SK-N-SH (cell line): Measurements from ENCODE around the gene RET. TPM values are rescaled to one million over a fixed set of nuclear protein-coding genes. Genes with fewer than 3 reads are reported as not detected.

Source experiments
- CTCF ChIA-PET: fragments of 300-600, 350-600 bp; formaldehyde crosslinking; extraction: SDS; loops from one replicate; lab custom pipeline; 2021; lab: Yijun Ruan, JAX
- POLR2A ChIA-PET: fragments of 350-600 bp; sonication (Branson Sonifier 250); formaldehyde crosslinking; extraction: SDS; loops from one replicate; lab custom pipeline; 2020; ENCODE audit warnings: antibody characterized with exemption, inconsistent platforms; lab: Yijun Ruan, JAX
- DNase-seq: peaks from one replicate; pipeline ENCODE4 v3.0.0; 2012
- H2AFZ ChIP-seq: fragments of 200-600 bp; sonication (generic); 2 replicates; pipeline ENCODE4 v1.8.1; 2016; ENCODE audit warnings: antibody characterized with exemption, mild to moderate bottlenecking, low read depth
- H3F3A ChIP-seq: fragments of 200-600 bp; sonication (generic); replicated peaks from 2 replicates; pipeline ENCODE3; 2016; ENCODE audit warnings: antibody characterized with exemption, mild to moderate bottlenecking; ENCODE audit not compliant: insufficient read depth
- H3K27ac ChIP-seq, 2 experiments: fragments of 200-500 bp in 1 of 2; fragments of 200-600 bp in 1 of 2; sonication (Bioruptor generic) in 1 of 2; sonication (generic), shearing (Covaris generic) in 1 of 2; 2 replicates each; pipeline versions ENCODE4 v1.5.1 to v1.6.1; 2014 to 2016; ENCODE audit warnings: low read depth in 2 of 2, inconsistent platforms in 1 of 2, low read length in 1 of 2, mild to moderate bottlenecking in 1 of 2, mixed read lengths in 1 of 2
- H3K27me3 ChIP-seq: fragments of 200-600 bp; sonication (generic), shearing (Covaris generic); 2 replicates; pipeline ENCODE4 v1.6.1; 2016; ENCODE audit warnings: mixed run types; ENCODE audit not compliant: insufficient read depth
- H3K36me3 ChIP-seq, 2 experiments: fragments of 200-500 bp in 1 of 2; fragments of 200-600 bp in 1 of 2; sonication (Bioruptor generic) in 1 of 2; sonication (generic) in 1 of 2; replicated peaks in 1 of 2; 2 replicates each; pipeline versions ENCODE3 to v1.5.1; 2014 to 2016; ENCODE audit warnings: low read length in 1 of 2, mild to moderate bottlenecking in 1 of 2; ENCODE audit not compliant: insufficient read depth in 2 of 2, control insufficient read depth in 1 of 2
- H3K4me1 ChIP-seq, 2 experiments: fragments of 200-500 bp in 1 of 2; fragments of 200-600 bp in 1 of 2; sonication (Bioruptor generic) in 1 of 2; sonication (generic), shearing (Covaris generic) in 1 of 2; 2 replicates each; pipeline versions ENCODE4 v1.5.1 to v1.6.1; 2014 to 2016; ENCODE audit warnings: low read depth in 1 of 2, low read length in 1 of 2, mixed run types in 1 of 2; ENCODE audit not compliant: insufficient read depth in 2 of 2, control insufficient read depth in 1 of 2
- H3K4me2 ChIP-seq: fragments of 200-600 bp; sonication (generic), shearing (Covaris generic); 2 replicates; pipeline ENCODE4 v1.6.1; 2017; ENCODE audit warnings: mixed run types
- H3K4me3 ChIP-seq, 2 experiments: fragments of 200-500 bp in 1 of 2; fragments of 200-600 bp in 1 of 2; sonication (Bioruptor generic) in 1 of 2; sonication (generic), shearing (Covaris generic) in 1 of 2; 2 replicates each; pipeline versions ENCODE4 v1.5.1 to v1.8.1; 2014 to 2016; ENCODE audit warnings: low read depth in 2 of 2, inconsistent platforms in 1 of 2, low read length in 1 of 2, mild to moderate bottlenecking in 1 of 2, mixed read lengths in 1 of 2, moderate library complexity in 1 of 2
- H3K79me2 ChIP-seq: fragments of 200-600 bp; sonication (generic); 2 replicates; pipeline ENCODE4 v1.8.1; 2017; ENCODE audit warnings: mild to moderate bottlenecking; ENCODE audit not compliant: insufficient read depth
- H3K9ac ChIP-seq: fragments of 200-600 bp; sonication (generic); 2 replicates; pipeline ENCODE4 v1.6.1; 2017; ENCODE audit warnings: mixed run types
- H3K9me2 ChIP-seq: fragments of 200-600 bp; sonication (generic); 2 replicates; pipeline ENCODE4 v1.6.1; 2017; ENCODE audit warnings: mixed run types
- H3K9me3 ChIP-seq: fragments of 200-600 bp; sonication (generic); 2 replicates; pipeline ENCODE4 v1.6.1; 2017; ENCODE audit warnings: mixed run types, mild to moderate bottlenecking, moderate library complexity
- H4K20me1 ChIP-seq: fragments of 200-600 bp; sonication (generic); 2 replicates; pipeline ENCODE4 v1.6.1; 2017; ENCODE audit warnings: mild to moderate bottlenecking, mixed run types; ENCODE audit not compliant: insufficient read depth
- EP300 ChIP-seq, 2 experiments: IDR thresholded peaks; 2 replicates each; pipeline versions ENCODE4 v1.4.0 to v1.6.1; 2012; ENCODE audit warnings: borderline replicate concordance in 1 of 2, low read depth in 1 of 2, low read length in 1 of 2
- EZH2phosphoT487 ChIP-seq: fragments of 200-600 bp; sonication (generic); IDR thresholded peaks from 2 replicates; pipeline ENCODE4 v1.6.1; 2017; ENCODE audit warnings: low read depth, mixed run types, mild to moderate bottlenecking, antibody characterized with exemption, moderate library complexity, borderline replicate concordance
- FOSL2 ChIP-seq: IDR thresholded peaks from 2 replicates; pipeline ENCODE4 v1.4.0; 2012; ENCODE audit warnings: low read depth, mild to moderate bottlenecking, moderate library complexity, borderline replicate concordance
- RAD21 ChIP-seq: IDR thresholded peaks from 2 replicates; pipeline ENCODE4 v1.6.1; 2012; ENCODE audit warnings: mild to moderate bottlenecking, low read length
- RFX5 ChIP-seq: IDR thresholded peaks from 2 replicates; pipeline ENCODE4 v1.6.1; 2012; ENCODE audit warnings: mild to moderate bottlenecking, improper control_type of control experiment, low read length
- RXRA ChIP-seq: IDR thresholded peaks from 2 replicates; pipeline ENCODE4 v1.4.0; 2012; ENCODE audit warnings: low read depth, mild to moderate bottlenecking, borderline replicate concordance
- TEAD4 ChIP-seq: IDR thresholded peaks from 2 replicates; pipeline ENCODE4 v1.4.0; 2012; ENCODE audit warnings: mild to moderate bottlenecking, borderline replicate concordance; ENCODE audit not compliant: insufficient read depth
- USF1 ChIP-seq: IDR thresholded peaks from 2 replicates; pipeline ENCODE4 v1.4.0; 2012; ENCODE audit warnings: low read depth, borderline replicate concordance
- ZBTB33 ChIP-seq: IDR thresholded peaks from 2 replicates; pipeline ENCODE4 v1.4.0; 2012; ENCODE audit warnings: low read depth, borderline replicate concordance
- WGBS: methylation state at CpG from one replicate; pipeline ENCODE4 v1.1.6; 2017; ENCODE audit warnings: low lambda C conversion rate; 5-methylcytosine and 5-hydroxymethylcytosine counted together
- polyA plus RNA-seq, 3 experiments: library from polyadenylated mRNA; depleted of rRNA; stranded (reverse); fragments of >200 nt; gene quantifications; 2 replicates each; pipeline ENCODE4 v1.2.3, GENCODE V29; 2012

Gene RET
- polyA plus RNA-seq, 1 of the 3 experiments (the other 2 are of a cell fraction) = 3.2 TPM

GRCh38 chr10:43069211-43069515 lies 7.7 kb upstream of the RET start (continued):
- TF ChIP-seq ZBTB33 (no peak), USF1 (no peak)

GRCh38 chr10:43069579-43069978 lies 7.3 kb upstream of the RET start:
- CTCF ChIA-PET = interaction anchor here (0.7 to 5.1 kb wide), 8 partner anchors 9 to 202 kb away, joined by 3 to 19 read pairs (median 4); no protein-coding TSS in a partner anchor
- H3K36me3 ChIP-seq = no peaks in the 10 kb centered on the region
- no peak overlapping the region for H3K4me3 ChIP-seq
- no peaks in the 10 kb centered on the region for H3F3A ChIP-seq
- peak overlapping the region in 1 of 2 experiments; percentile 88; a peak in 2 of 4 replicates for H3K27ac ChIP-seq
- H3K9me2 ChIP-seq = no peaks in the 10 kb centered on the region
- WGBS = no CpG with 5 or more reads among the region's 4 CpGs
- H3K9ac ChIP-seq = no peak overlapping the region
- TF ChIP-seq RXRA (no peak), TEAD4 (no peak), EZH2phosphoT487 (no peak), EP300 (IDR thresholded peaks at IDR 0.05; ENCODE audit: borderline replicate concordance in 1 of 2, low read depth in 1 of 2, low read length in 1 of 2) (peak in 1 of 2 experiments; percentile 17; a peak in 1 of 4 replicates), RFX5 (no peak)
- DNase-seq = peak; percentile 63
- H4K20me1 ChIP-seq = no peaks in the 10 kb centered on the region
- no peaks in the 10 kb centered on the region for H3K9me3 ChIP-seq
- H3K79me2 ChIP-seq = no peaks in the 10 kb centered on the region
- H3K4me2 ChIP-seq = no peak overlapping the region
- H3K4me1 ChIP-seq = peaks cover 0 to 77% of the 10 kb centered on the region in 2 experiments; a peak in 1 of 4 replicates
- no peaks in the 10 kb centered on the region for H3K27me3 ChIP-seq
- POLR2A ChIA-PET = interaction anchor here (0.6 to 2.6 kb wide), 5 partner anchors 9 to 198 kb away, joined by 3 to 11 read pairs (median 3); no protein-coding TSS in a partner anchor
- no peak overlapping the region for H2AFZ ChIP-seq

- H3K4me2 ChIP-seq = no peak overlapping the region
- no peak overlapping the region for H3K4me3 ChIP-seq
- H3K9ac ChIP-seq = no peak overlapping the region
- no peak overlapping the region for H2AFZ ChIP-seq
- H3F3A ChIP-seq = no peaks in the 10 kb centered on the region
- CTCF ChIA-PET = interaction anchor here (0.7 to 5.1 kb wide), 6 partner anchors 8 to 204 kb away, joined by 3 to 19 read pairs (median 6); no protein-coding TSS in a partner anchor
- H3K27ac ChIP-seq = peak overlapping the region in 1 of 2 experiments; percentile 88; a peak in 2 of 4 replicates
- no peaks in the 10 kb centered on the region for H3K79me2 ChIP-seq
- H3K4me1 ChIP-seq = peaks cover 0 to 80% of the 10 kb centered on the region in 2 experiments; a peak in 1 of 4 replicates
- no peaks in the 10 kb centered on the region for H3K9me2 ChIP-seq
- H4K20me1 ChIP-seq = no peaks in the 10 kb centered on the region
- no peaks in the 10 kb centered on the region for H3K27me3 ChIP-seq
- 50% methylated on average over 6 of the region's 17 CpGs for WGBS
- no peak for DNase-seq
- TF ChIP-seq FOSL2 = no peak
- peak; percentile 8; the same call in 1 of the 2 replicates for TF ChIP-seq RAD21
- TF ChIP-seq, all 33 proteins: peak for 1
- POLR2A ChIA-PET = interaction anchor here (0.5 to 2.6 kb wide), 4 partner anchors 10 to 100 kb away, joined by 3 to 11 read pairs (median 3); no protein-coding TSS in a partner anchor
- Histone ChIP-seq H3K36me3 (no peaks in the 10 kb centered on the region), H3K9me3 (no peaks in the 10 kb centered on the region)
These were observed 6.5 kb upstream of the RET start for GRCh38 chr10:43070121-43071085.
